B cell (primary cell): ENCODE measurements around the gene NELL2. TPM values are rescaled to one million over a fixed set of nuclear protein-coding genes. Genes with fewer than 3 reads are reported as not detected.

ENCODE experiments used
- ATAC-seq: fragments of 200-7000 bp; cut with Tn5 transposase; one replicate; pipeline ENCODE4 v1.10.0; 2021; ENCODE audit warnings: low read depth, mild to moderate bottlenecking, moderate number of reproducible peaks, moderate library complexity
- CTCF ChIA-PET: fragments of 350-600 bp; sonication (Branson Sonifier 250); formaldehyde crosslinking; loops from one replicate; lab custom pipeline; 2021; ENCODE audit warnings: antibody characterized with exemption, inconsistent platforms; lab: Charles Lee
- POLR2A ChIA-PET: fragments of 350-600 bp; sonication (Branson Sonifier 250); formaldehyde crosslinking; loops from one replicate; lab custom pipeline; 2021; ENCODE audit warnings: antibody characterized with exemption; lab: Charles Lee
- DNase-seq: peaks from one replicate; pipeline ENCODE4 v3.0.0; 2013
- H2AFZ ChIP-seq: 2 replicates; pipeline ENCODE4 v1.6.1; 2012; ENCODE audit warnings: mild to moderate bottlenecking, low read depth, low read length; ENCODE audit not compliant: insufficient read depth, poor library complexity, severe bottlenecking
- H3K27ac ChIP-seq, 2 donors: 1 replicate in 1 of 2; 2 replicates in 1 of 2; pipeline ENCODE4 v1.5.1; 2012 to 2013; ENCODE audit warnings: low read length in 2 of 2, mild to moderate bottlenecking in 2 of 2, moderate library complexity in 1 of 2
- H3K27me3 ChIP-seq, 4 experiments: fragments of 200-600 bp in 1 of 4; sonication (generic) in 1 of 4; replicated peaks in 1 of 4; 1 replicate in 2 of 4; 2 replicates in 2 of 4; pipeline versions ENCODE4 v1.6.1 to v1.7.0; 2013 to 2016; ENCODE audit warnings: low read length in 3 of 4, mild to moderate bottlenecking in 2 of 4, mixed read lengths in 1 of 4, moderate library complexity in 1 of 4; ENCODE audit not compliant: insufficient read depth in 4 of 4, control insufficient read depth in 3 of 4; ENCODE audit errors: control extremely low read depth in 1 of 4
- H3K36me3 ChIP-seq, 2 experiments: replicated peaks in 1 of 2; 1 replicate in 1 of 2; 2 replicates in 1 of 2; pipeline versions ENCODE4 v1.6.1 to v1.7.1; 2013; ENCODE audit warnings: low read length in 1 of 2; ENCODE audit not compliant: insufficient read depth in 2 of 2, control insufficient read depth in 1 of 2; ENCODE audit errors: control extremely low read depth in 1 of 2, extremely low read depth in 1 of 2
- H3K4me1 ChIP-seq, 2 donors: fragments of 200-600 bp in 1 of 2; sonication (generic) in 1 of 2; 1 replicate in 1 of 2; 2 replicates in 1 of 2; pipeline versions ENCODE4 v1.5.1 to v1.6.1; 2013 to 2017; ENCODE audit warnings: low read length in 2 of 2; ENCODE audit not compliant: control insufficient read depth in 2 of 2, insufficient read depth in 2 of 2
- H3K4me2 ChIP-seq: replicated peaks from 2 replicates; pipeline ENCODE3; 2012; ENCODE audit warnings: mild to moderate bottlenecking, low read depth, low read length; ENCODE audit not compliant: poor library complexity, severe bottlenecking
- H3K4me3 ChIP-seq, 5 experiments: fragments of 200-600 bp in 1 of 5; sonication (generic) in 1 of 5; 1 replicate in 3 of 5; 2 replicates in 2 of 5; pipeline versions ENCODE4 v1.5.1 to v1.7.0; 2011 to 2016; ENCODE audit warnings: low read length in 4 of 5, mild to moderate bottlenecking in 4 of 5, low read depth in 2 of 5, control low read depth in 1 of 5, moderate library complexity in 1 of 5; ENCODE audit not compliant: insufficient read depth in 1 of 5; ENCODE audit errors: control extremely low read depth in 1 of 5, extremely low read depth in 1 of 5
- H3K79me2 ChIP-seq: fragments of 200-600 bp; sonication (generic); one replicate; pipeline ENCODE4 v1.6.0; 2016; ENCODE audit warnings: low read length; ENCODE audit not compliant: control insufficient read depth, insufficient read depth
- H3K9ac ChIP-seq: fragments of 200-600 bp; sonication (generic); 2 replicates; pipeline ENCODE4 v1.6.1; 2017; ENCODE audit warnings: mild to moderate bottlenecking, low read length, moderate library complexity
- H3K9me3 ChIP-seq, 3 donors: one replicate each; pipeline versions ENCODE4 v1.6.1 to v1.7.1; 2013; ENCODE audit warnings: low read length in 2 of 3; ENCODE audit not compliant: control insufficient read depth in 2 of 3, insufficient read depth in 1 of 3; ENCODE audit errors: control extremely low read depth in 1 of 3
- H4K20me1 ChIP-seq: 2 replicates; pipeline ENCODE4 v1.6.0; 2012; ENCODE audit warnings: mild to moderate bottlenecking, low read length; ENCODE audit not compliant: insufficient read depth, control insufficient read depth, poor library complexity, severe bottlenecking
- H3K27ac Mint-ChIP-seq: one replicate; pipeline ENCODE4 v1.8.0; 2021; ENCODE audit warnings: mixed read lengths
- H3K27me3 Mint-ChIP-seq: one replicate; pipeline ENCODE4 v1.8.0; 2021; ENCODE audit warnings: mixed read lengths
- H3K4me1 Mint-ChIP-seq: one replicate; pipeline ENCODE4 v1.8.0; 2021; ENCODE audit warnings: mixed read lengths
- H3K4me3 Mint-ChIP-seq: one replicate; pipeline ENCODE4 v1.8.0; 2021; ENCODE audit warnings: mixed read lengths
- H3K9me3 Mint-ChIP-seq: one replicate; pipeline ENCODE4 v1.8.0; 2022; ENCODE audit warnings: mixed read lengths; ENCODE audit not compliant: insufficient read depth
- CTCF ChIP-seq: fragments of 200-600 bp; IDR thresholded peaks from one replicate; pipeline ENCODE4 v1.8.0; 2022; ENCODE audit warnings: antibody characterized with exemption, mild to moderate bottlenecking
- EZH2 ChIP-seq: IDR thresholded peaks from 2 replicates; pipeline ENCODE4 v1.6.1; 2012; ENCODE audit warnings: borderline replicate concordance, low read depth, mild to moderate bottlenecking, moderate library complexity, low read length; ENCODE audit not compliant: insufficient read depth, poor library complexity, severe bottlenecking
- WGBS: methylation state at CpG from one replicate; pipeline ENCODE4 v1.1.5; 2013; ENCODE audit warnings: missing lambda C conversion rate; ENCODE audit not compliant: insufficient coverage; 5-methylcytosine and 5-hydroxymethylcytosine counted together
- intact Hi-C: fragments of 100-400 bp; cut with micrococcal nuclease; formaldehyde crosslinking; loops from one replicate; pipeline ENCODE4 v1.10.0; 2022
- polyA plus RNA-seq: library from polyadenylated mRNA; depleted of rRNA; stranded (reverse); fragments of >200 nt; gene quantifications from 2 replicates; pipeline ENCODE4 v1.2.3, GENCODE V29; 2012
- total RNA-seq, 2 donors: library from RNA; stranded (reverse); fragments of 120-200 nt in 1 of 2; gene quantifications; 1 replicate in 1 of 2; 2 replicates in 1 of 2; pipeline versions ENCODE4 v1.2.3 to v1.2.4, GENCODE V29; 2013 to 2022

Gene NELL2
- total and polyA plus RNA-seq, 2 donors (not counting 1 experiment from before 2014, with no cell fraction given), result 0.22 TPM; not detected in 1

DNA sequence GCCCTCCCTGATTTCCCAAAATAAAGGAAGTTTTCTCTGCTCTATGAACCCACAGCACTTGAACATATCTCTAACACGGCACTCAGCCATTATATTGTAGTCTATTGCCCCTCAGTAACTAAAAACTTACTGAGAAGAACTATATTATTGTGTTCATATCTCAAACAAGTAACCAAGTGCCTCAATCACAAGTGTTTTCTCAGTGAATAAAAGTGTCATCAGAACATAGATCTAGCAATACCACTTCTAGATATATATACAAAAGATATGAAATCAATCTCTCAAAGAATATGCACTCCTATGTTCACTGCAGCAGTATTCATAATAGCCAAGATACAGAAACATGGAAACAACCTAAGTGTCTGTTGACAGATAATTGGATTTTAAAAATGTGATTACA, 138.1 kb downstream of the NELL2 start:
- CTCF ChIA-PET, result no interaction called here
- Mint-ChIP-seq H3K9me3 (no peaks in the 10 kb centered on the region), H3K27me3 (no peaks in the 10 kb centered on the region), H3K27ac (no peak overlapping the region), H3K4me3 (no peak overlapping the region), H3K4me1 (no peaks in the 10 kb centered on the region)
- Histone ChIP-seq H3K9me3 (peaks cover 0 to 2% (median 0%) of the 10 kb centered on the region in 3 donors), H3K4me2 (no peak overlapping the region), H3K36me3 (no peaks in the 10 kb centered on the region), H3K27me3 (no peaks in the 10 kb centered on the region), H3K79me2 (no peaks in the 10 kb centered on the region), H3K27ac (no peak overlapping the region), H4K20me1 (no peaks in the 10 kb centered on the region), H3K9ac (no peak overlapping the region), H3K4me3 (no peak overlapping the region), H3K4me1 (no peaks in the 10 kb centered on the region), H2AFZ (no peak overlapping the region)
- no CpG with 5 or more reads among the region's 1 CpG for WGBS
- no peak for TF ChIP-seq CTCF
- ATAC-seq (no peak), DNase-seq (no peak)
- POLR2A ChIA-PET, result no interaction called here
- intact Hi-C loops, result no loop called here

DNA sequence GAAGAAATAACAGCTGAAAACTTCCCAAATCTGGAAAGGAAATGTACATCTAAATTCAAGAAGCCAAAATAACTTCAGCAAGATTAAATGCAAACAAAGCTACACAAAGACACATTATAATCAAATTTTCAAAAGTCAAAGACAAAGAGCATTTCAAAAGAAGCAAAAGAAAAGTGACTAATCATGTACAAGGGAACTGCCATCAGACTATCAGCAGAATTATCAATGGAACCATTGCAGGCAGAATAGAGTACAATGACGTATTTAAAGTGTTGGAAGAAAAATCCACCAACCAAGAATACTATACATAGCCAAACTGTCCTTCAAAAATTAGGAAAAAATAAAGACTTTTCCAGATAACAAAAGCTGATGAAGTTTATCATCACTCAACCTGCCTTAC, 147.5 kb downstream of the NELL2 start:
- ATAC-seq (no peak), DNase-seq (no peak)
- POLR2A ChIA-PET, result no interaction called here
- Mint-ChIP-seq H3K4me1 (no peaks in the 10 kb centered on the region), H3K27me3 (no peaks in the 10 kb centered on the region), H3K4me3 (no peak overlapping the region), H3K9me3 (peaks cover 12% of the 10 kb centered on the region), H3K27ac (no peak overlapping the region)
- Histone ChIP-seq H3K9ac (no peak overlapping the region), H3K4me2 (no peak overlapping the region), H2AFZ (no peak overlapping the region), H3K9me3 (peaks cover 0 to 12% (median 2%) of the 10 kb centered on the region in 3 donors), H3K4me1 (no peaks in the 10 kb centered on the region), H3K27ac (no peak overlapping the region), H3K27me3 (no peaks in the 10 kb centered on the region), H3K79me2 (no peaks in the 10 kb centered on the region), H3K36me3 (no peaks in the 10 kb centered on the region), H3K4me3 (no peak overlapping the region), H4K20me1 (no peaks in the 10 kb centered on the region)
- intact Hi-C loops, result no loop called here
- CTCF ChIA-PET, result no interaction called here
- no peak for TF ChIP-seq EZH2
- TF ChIP-seq CTCF, result no peak
- WGBS, result no CpG with 5 or more reads among the region's 1 CpG
